GM12865 (cell line): ENCODE results near the gene TTC28.

ENCODE experiments used
- DNase-seq: peaks from one replicate; pipeline ENCODE4 v3.0.0; 2010; ENCODE audit warnings: low read depth
- H3K4me3 ChIP-seq: 2 replicates; pipeline ENCODE4 v1.5.1; 2011; ENCODE audit warnings: mild to moderate bottlenecking, low read depth, low read length, control low read depth
- TF ChIP-seq, protein P1 (sequence below): IDR thresholded peaks from 2 replicates; pipeline ENCODE4 v1.5.1; 2011; ENCODE audit warnings: low read length, control low read depth, low read depth, inconsistent platforms; ENCODE audit not compliant: insufficient read depth; ENCODE audit errors: missing control alignments

The TTC28 gene

DNA sequence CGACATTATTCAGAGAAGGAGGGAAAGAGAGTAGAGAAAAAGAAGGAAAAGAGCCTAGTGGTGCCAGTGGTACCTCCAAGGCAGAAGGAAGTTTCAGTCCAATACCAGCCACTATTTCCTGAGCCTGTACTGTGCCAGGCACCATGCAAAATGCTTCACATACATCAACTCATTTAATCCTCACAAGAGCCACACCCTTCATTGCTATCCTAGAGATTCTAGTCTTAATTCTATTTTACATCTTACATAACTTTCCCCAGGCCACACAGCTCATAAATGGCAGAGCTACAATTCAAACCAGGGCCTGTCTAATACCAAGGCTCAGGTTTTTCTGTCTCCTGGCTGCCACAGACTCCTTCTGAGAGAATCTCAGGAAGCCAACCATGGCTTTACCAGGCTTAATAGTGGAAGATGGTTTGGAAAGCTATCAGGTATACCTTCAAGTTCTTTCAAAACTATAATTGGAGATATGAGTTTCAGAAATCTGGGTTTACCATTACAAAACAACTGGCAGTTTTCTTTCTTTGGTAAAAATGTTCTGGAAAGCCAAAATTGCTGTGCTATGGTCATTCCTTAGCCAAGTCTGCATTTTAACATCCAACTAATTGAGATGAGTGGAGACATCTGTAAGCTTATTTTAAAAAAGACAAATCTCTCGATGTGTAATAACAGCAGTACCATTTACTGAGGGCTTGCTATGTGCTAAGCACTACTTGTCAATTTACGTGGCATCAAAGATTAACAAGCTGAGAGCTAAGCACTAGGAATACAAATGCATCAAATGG, 535.5 kb downstream of the TTC28 start:
- no peak for DNase-seq
- H3K4me3 ChIP-seq = no peak overlapping the region
- TF ChIP-seq, protein P1, sequence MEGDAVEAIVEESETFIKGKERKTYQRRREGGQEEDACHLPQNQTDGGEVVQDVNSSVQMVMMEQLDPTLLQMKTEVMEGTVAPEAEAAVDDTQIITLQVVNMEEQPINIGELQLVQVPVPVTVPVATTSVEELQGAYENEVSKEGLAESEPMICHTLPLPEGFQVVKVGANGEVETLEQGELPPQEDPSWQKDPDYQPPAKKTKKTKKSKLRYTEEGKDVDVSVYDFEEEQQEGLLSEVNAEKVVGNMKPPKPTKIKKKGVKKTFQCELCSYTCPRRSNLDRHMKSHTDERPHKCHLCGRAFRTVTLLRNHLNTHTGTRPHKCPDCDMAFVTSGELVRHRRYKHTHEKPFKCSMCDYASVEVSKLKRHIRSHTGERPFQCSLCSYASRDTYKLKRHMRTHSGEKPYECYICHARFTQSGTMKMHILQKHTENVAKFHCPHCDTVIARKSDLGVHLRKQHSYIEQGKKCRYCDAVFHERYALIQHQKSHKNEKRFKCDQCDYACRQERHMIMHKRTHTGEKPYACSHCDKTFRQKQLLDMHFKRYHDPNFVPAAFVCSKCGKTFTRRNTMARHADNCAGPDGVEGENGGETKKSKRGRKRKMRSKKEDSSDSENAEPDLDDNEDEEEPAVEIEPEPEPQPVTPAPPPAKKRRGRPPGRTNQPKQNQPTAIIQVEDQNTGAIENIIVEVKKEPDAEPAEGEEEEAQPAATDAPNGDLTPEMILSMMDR = no peak

DNA sequence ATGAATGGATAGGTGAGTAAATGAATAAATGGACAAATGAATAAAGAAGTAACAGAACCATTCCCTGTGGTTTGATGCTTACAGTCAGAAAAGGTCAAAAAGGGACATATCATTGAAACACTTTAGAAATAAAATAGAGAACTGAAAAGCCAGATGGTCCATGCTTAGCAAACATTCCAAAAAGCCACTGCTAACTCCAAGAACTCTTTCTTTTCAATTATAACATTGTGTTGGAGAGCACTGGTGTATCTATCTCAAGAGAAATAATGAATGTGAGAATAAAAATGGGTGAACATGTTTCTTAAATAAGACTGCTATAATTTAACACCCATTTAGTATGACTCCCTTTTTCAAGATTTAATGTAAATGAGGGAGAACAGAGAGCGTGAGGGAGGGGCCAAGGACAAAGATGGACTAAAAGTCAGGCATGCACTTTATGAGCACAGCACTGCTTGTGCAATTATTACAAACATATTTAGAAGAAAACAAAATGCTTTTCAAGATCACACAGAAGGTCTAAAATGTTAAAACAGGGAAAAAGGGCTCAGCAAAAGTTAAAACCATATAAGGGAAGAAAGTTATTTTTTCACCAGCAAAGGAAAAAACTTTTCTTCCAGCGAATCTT, 536.3 kb downstream of the TTC28 start:
- no peak for DNase-seq
- no peak overlapping the region for H3K4me3 ChIP-seq

DNA sequence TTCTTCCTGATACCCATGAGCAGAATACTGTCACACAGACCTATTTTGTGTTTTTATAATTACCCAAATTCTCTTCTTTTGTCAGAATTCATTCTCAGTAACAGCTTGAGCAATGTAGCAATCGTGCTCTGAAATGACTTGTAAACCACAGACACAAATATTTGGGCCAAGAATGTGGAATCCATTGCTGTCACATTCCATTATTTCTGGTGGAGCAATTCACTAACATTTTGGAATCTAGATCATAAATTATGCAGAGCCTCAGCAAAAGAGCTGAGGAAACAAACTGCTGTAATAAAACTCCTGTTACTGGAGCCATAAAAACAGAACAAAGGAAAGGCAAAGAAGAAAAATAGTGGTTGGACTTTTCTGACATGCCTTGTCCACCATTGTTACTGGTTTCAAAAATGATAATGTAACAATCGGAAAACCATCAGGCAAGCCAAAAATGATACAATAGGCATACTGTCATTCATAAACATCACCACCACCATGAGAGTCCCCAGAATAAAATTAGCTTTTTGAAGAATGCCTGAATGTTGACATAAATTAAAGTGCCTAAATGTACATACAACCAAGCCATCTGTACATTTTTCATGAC, 537.2 kb downstream of the TTC28 start:
- no peak overlapping the region for H3K4me3 ChIP-seq
- no peak for DNase-seq
- TF ChIP-seq, protein P1 = no peak

More for the DNA sequence above, 536.3 kb downstream of the TTC28 start:
- TF ChIP-seq, protein P1 = no peak

DNA sequence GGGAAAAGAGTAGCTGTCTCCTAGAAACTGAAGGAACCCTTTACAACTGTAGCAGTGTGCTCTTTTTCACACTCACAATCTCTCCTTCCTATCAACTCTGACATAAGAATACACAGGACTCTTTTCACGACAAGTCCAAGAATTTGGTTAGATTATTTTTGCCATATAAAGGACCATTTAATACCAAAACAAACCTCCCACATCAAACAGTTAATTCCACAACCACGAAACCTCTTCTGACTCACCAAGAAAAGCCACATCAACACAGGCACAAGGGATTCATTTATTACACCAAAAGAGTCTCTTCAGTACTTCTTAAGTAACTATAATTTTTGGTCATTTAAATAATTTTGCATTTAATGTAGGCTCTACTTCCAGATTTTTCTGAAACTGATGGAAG, 538.0 kb downstream of the TTC28 start:
- DNase-seq = no peak
- no peak overlapping the region for H3K4me3 ChIP-seq

DNA sequence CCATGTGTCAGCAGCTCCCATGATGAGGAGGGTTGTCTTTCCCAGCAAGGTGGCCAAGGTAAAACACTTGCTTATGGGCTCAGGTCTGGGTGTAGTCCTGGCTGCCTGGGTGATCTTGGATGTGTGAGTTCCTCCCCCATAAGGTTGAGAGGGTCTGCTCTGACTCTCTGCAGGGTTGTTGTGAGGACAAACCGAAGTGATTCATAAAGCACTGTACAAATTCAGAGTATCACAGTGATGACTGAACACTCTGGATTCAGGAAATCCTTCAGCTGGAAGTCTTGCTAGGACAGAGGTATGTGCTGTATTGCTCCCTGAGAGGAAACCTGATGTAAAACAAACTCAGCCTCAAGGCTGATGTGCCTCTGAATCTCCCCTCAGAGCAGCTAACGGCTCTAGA, 539.7 kb downstream of the TTC28 start:
- H3K4me3 ChIP-seq = no peak overlapping the region
- TF ChIP-seq, protein P1 = no peak
- no peak for DNase-seq

More for the DNA sequence above, 538.0 kb downstream of the TTC28 start:
- TF ChIP-seq, protein P1 = no peak

DNA sequence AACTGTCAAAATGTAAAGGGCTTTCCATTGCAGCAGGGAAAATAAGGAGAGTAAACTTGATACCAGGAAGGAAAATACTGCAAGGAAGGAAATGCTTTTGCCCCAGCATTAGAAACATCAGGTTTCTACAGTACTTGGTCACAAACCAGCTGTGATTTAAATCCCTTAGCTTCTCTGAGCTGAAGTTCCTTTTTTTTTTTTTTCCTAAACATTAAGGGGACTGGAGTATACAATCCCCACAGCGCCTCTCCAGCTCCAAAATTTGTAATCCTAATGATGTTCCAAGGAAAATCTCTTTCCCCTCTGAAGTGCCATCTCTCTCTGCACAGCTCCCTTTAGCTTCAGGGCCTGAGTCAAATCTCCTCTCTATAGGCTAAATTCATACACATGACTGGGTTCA, 540.1 kb downstream of the TTC28 start:
- DNase-seq = no peak
- H3K4me3 ChIP-seq = no peak overlapping the region

More for the DNA sequence above, 540.1 kb downstream of the TTC28 start:
- TF ChIP-seq, protein P1 = no peak
